LNCaP clone FGC (cell line): ENCODE data around the gene CERKL.

Experiments
- DNase-seq: peaks from one replicate; pipeline ENCODE4 v3.0.0-alpha.2; 2011; ENCODE audit warnings: low read depth
- H3K4me3 ChIP-seq: 2 replicates; pipeline ENCODE4 v1.5.1; 2011; ENCODE audit warnings: mild to moderate bottlenecking, low read depth, low read length, control low read depth
- CTCF ChIP-seq: IDR thresholded peaks from 2 replicates; pipeline ENCODE4 v1.5.1; 2012; ENCODE audit warnings: mild to moderate bottlenecking; ENCODE audit not compliant: control insufficient read depth, insufficient read depth; ENCODE audit errors: extremely low read depth

Gene CERKL

GRCh38 chr2:181588546-181588945 lies 68.4 kb downstream of the CERKL start:
- no peak overlapping the region for H3K4me3 ChIP-seq
- TF ChIP-seq CTCF: no peak
- no peak for DNase-seq

- H3K4me3 ChIP-seq: no peak overlapping the region
- DNase-seq: no peak
- no peak for TF ChIP-seq CTCF
Observed at GRCh38 chr2:181586569-181587081, 70.3 kb downstream of the CERKL start.

GRCh38 chr2:181585732-181586131 lies 71.2 kb downstream of the CERKL start:
- TF ChIP-seq CTCF: no peak
- DNase-seq: no peak

GRCh38 chr2:181581534-181581933 lies 75.4 kb downstream of the CERKL start:
- H3K4me3 ChIP-seq: no peak overlapping the region
- TF ChIP-seq CTCF: peak; percentile 30; the same call in 1 of the 2 replicates
- DNase-seq: no peak

More at GRCh38 chr2:181585732-181586131, 71.2 kb downstream of the CERKL start:
- H3K4me3 ChIP-seq: no peak overlapping the region

GRCh38 chr2:181578829-181579228 lies 78.1 kb downstream of the CERKL start:
- no peak for TF ChIP-seq CTCF
- DNase-seq: no peak
- no peak overlapping the region for H3K4me3 ChIP-seq

- no peak overlapping the region for H3K4me3 ChIP-seq
- no peak for TF ChIP-seq CTCF
- DNase-seq: no peak
Observed at GRCh38 chr2:181576431-181576830, 80.5 kb downstream of the CERKL start.

- TF ChIP-seq CTCF: no peak
- no peak overlapping the region for H3K4me3 ChIP-seq
- DNase-seq: no peak
Observed at GRCh38 chr2:181575650-181576025, 81.3 kb downstream of the CERKL start.
